GM12874 (cell line): ENCODE measurements around the gene CDC27.

Experiments used
- TF ChIP-seq, protein P1 (sequence below): IDR thresholded peaks from 2 replicates; pipeline ENCODE4 v1.5.1; 2011; ENCODE audit warnings: low read depth, mild to moderate bottlenecking, control low read depth, low read length, moderate library complexity; ENCODE audit not compliant: insufficient read depth

The CDC27 gene

GRCh38 chr17:47170710-47171109 is 18.4 kb downstream of the CDC27 start:
- TF ChIP-seq, protein P1, sequence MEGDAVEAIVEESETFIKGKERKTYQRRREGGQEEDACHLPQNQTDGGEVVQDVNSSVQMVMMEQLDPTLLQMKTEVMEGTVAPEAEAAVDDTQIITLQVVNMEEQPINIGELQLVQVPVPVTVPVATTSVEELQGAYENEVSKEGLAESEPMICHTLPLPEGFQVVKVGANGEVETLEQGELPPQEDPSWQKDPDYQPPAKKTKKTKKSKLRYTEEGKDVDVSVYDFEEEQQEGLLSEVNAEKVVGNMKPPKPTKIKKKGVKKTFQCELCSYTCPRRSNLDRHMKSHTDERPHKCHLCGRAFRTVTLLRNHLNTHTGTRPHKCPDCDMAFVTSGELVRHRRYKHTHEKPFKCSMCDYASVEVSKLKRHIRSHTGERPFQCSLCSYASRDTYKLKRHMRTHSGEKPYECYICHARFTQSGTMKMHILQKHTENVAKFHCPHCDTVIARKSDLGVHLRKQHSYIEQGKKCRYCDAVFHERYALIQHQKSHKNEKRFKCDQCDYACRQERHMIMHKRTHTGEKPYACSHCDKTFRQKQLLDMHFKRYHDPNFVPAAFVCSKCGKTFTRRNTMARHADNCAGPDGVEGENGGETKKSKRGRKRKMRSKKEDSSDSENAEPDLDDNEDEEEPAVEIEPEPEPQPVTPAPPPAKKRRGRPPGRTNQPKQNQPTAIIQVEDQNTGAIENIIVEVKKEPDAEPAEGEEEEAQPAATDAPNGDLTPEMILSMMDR: no peak

- TF ChIP-seq, protein P1: no peak
Measured at GRCh38 chr17:47165137-47165536, 24.0 kb downstream of the CDC27 start.

- TF ChIP-seq, protein P1: no peak
Measured at GRCh38 chr17:47164263-47164662, 24.8 kb downstream of the CDC27 start.

DNA sequence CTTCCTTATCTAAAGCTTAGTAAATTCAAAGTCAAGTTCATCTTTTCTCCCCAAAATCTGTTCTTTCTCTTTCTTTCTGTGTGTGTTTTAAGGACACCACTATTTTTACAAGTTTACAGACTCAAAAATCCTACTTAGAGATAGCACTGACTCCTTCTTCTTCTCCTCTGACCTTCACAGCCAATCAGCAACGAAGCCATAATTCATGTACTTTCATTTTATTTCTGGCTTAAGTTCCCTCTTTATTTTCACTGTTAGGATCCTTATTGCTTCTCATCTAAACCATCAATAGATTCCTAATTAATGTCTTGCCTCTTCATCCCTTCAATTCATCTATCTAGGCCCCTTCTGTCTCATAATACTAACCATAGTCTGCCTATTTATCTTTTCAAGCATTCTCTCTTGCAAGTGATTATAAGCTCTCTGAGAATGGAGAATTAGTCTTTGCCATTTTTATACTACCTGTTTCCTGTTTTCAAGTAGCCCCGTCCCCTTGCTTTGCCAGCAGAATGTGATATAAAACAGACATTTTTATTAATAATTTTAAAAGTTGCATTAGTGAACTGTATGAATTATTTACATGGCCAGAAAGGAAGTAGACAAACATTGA is 27.0 kb downstream of the CDC27 start:
- TF ChIP-seq, protein P1: no peak

GRCh38 chr17:47159315-47159714 is 29.8 kb downstream of the CDC27 start:
- TF ChIP-seq, protein P1: no peak

DNA sequence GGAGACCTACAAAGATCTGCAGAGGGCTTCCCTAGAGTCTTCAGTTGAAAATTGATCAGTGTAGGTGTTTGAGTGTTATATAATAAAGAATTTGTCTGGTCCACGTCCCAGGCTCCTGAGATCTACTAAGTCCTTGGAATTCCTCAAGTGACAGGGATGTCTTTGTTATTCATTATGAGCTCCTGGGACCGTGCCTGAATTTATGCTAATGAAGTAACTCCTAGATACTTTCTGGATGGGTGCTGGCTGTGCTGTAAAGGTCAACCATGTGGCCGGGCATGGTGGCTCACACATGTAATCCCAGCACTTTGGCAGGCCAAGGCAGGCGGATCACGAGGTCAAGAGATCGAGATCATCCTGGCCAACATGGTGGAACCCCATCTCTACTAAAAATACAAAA is 43.7 kb downstream of the CDC27 start:
- TF ChIP-seq, protein P1: no peak

GRCh38 chr17:47135235-47135634 is 53.9 kb downstream of the CDC27 start:
- TF ChIP-seq, protein P1: no peak
